A549 (cell line): Measurements from ENCODE around the gene USP32. TPM values are rescaled to one million over a fixed set of nuclear protein-coding genes. Genes with fewer than 3 reads are reported as not detected.
A peak's percentile ranks its signal among the peaks of the same experiment; 100 is the strongest.
"Not testable (repeated sequence)": the region's sequence is repeated elsewhere in the genome, so short reads cannot be mapped to it uniquely, and the experiment has no call there.

Experiments used
- ATAC-seq, 2 experiments: fragments of 200-7000 bp in 1 of 2; fragments of >200 bp in 1 of 2; cut with Nextera tagmentation in 1 of 2; cut with Tn5 transposase in 1 of 2; 3 replicates each; pipeline versions ENCODE4 v1.8.0 to v1.9.1; 2018 to 2020; ENCODE audit warnings: mild to moderate bottlenecking in 1 of 2, moderate library complexity in 1 of 2
- CTCF ChIA-PET: fragments of 300-600 bp; sonication (Branson Sonifier 250); formaldehyde crosslinking; extraction: SDS; loops from one replicate; lab custom pipeline; 2021; ENCODE audit warnings: antibody characterized with exemption, inconsistent platforms; lab: Yijun Ruan, JAX
- POLR2A ChIA-PET: fragments of 350-600 bp; formaldehyde crosslinking; extraction: SDS; loops from one replicate; lab custom pipeline; 2021; ENCODE audit warnings: antibody characterized with exemption, inconsistent platforms; lab: Yijun Ruan, JAX
- DNase-seq, 2 experiments: peaks; one replicate each; pipeline versions ENCODE4 v3.0.0 to v3.0.0-alpha.2; 2011 to 2016; ENCODE audit warnings: low read depth in 1 of 2, low spot score in 1 of 2
- FAIRE-seq: peaks from 2 replicates; lab custom pipeline; 2011; peaks lifted over from hg19 to GRCh38; lab: Jason Lieb, UNC
- H3K27ac ChIP-seq, 2 experiments: fragments of >200 bp; sonication (Bioruptor Twin); formaldehyde crosslinking; 3 replicates each; pipeline ENCODE4 v1.5.1; 2016 to 2017
- H3K4me1 ChIP-seq: fragments of >200 bp; sonication (Bioruptor Twin); formaldehyde crosslinking; 3 replicates; pipeline ENCODE4 v1.6.1; 2016
- H3K4me2 ChIP-seq: fragments of >200 bp; sonication (Bioruptor Twin); formaldehyde crosslinking; 3 replicates; pipeline ENCODE4 v1.6.1; 2016
- H3K4me3 ChIP-seq: fragments of >200 bp; sonication (Bioruptor Twin); formaldehyde crosslinking; 3 replicates; pipeline ENCODE4 v1.5.1; 2016
- H3K9me3 ChIP-seq: fragments of >200 bp; sonication (Bioruptor Twin); formaldehyde crosslinking; 3 replicates; pipeline ENCODE4 v1.6.1; 2016
- CBX8 ChIP-seq: fragments of 200-600 bp; sonication (generic); IDR thresholded peaks from 2 replicates; pipeline ENCODE4 v1.6.1; 2016
- CHD4 ChIP-seq: fragments of 200-600 bp; sonication (generic); IDR thresholded peaks from 2 replicates; pipeline ENCODE4 v1.6.1; 2016; ENCODE audit warnings: antibody characterized with exemption, mild to moderate bottlenecking, borderline replicate concordance
- FOXS1 ChIP-seq: fragments of 250-450 bp; sonication (Bioruptor Pico); IDR thresholded peaks from 2 replicates; pipeline ENCODE4 v1.5.0; 2020; ENCODE audit warnings: mild to moderate bottlenecking, moderate library complexity
- HDAC2 ChIP-seq: fragments of 200-600 bp; sonication (generic); IDR thresholded peaks from 2 replicates; pipeline ENCODE4 v1.6.1; 2016
- HOXA7 ChIP-seq: fragments of 250-450 bp; sonication (Bioruptor Pico); IDR thresholded peaks from 2 replicates; pipeline ENCODE4 v1.5.0; 2020; ENCODE audit warnings: mild to moderate bottlenecking, moderate library complexity
- KDM1A ChIP-seq: fragments of 200-600 bp; sonication (generic); IDR thresholded peaks from 2 replicates; pipeline ENCODE4 v1.6.1; 2016; ENCODE audit warnings: low read depth, mild to moderate bottlenecking
- MAFK ChIP-seq: fragments of 450-650 bp; IDR thresholded peaks from 2 replicates; pipeline ENCODE4 v1.6.1; 2014; ENCODE audit not compliant: partially characterized antibody
- MYC ChIP-seq: IDR thresholded peaks from 2 replicates; pipeline ENCODE4 v1.6.1; 2012; ENCODE audit warnings: mild to moderate bottlenecking, inconsistent platforms, low read length, improper control_type of control experiment, borderline replicate concordance
- RARB ChIP-seq: fragments of 250-450 bp; sonication (Bioruptor Pico); IDR thresholded peaks from 2 replicates; pipeline ENCODE4 v1.8.0; 2021; ENCODE audit warnings: mild to moderate bottlenecking, moderate library complexity
- RFX5 ChIP-seq: fragments of 450-650 bp; IDR thresholded peaks from 2 replicates; pipeline ENCODE4 v1.7.1; 2014; ENCODE audit warnings: antibody characterized with exemption, mild to moderate bottlenecking, moderate library complexity
- ZFP36 ChIP-seq: fragments of 450-650 bp; IDR thresholded peaks from 2 replicates; pipeline ENCODE4 v1.6.1; 2014; ENCODE audit warnings: borderline replicate concordance; ENCODE audit not compliant: partially characterized antibody
- WGBS: methylation state at CpG from one replicate; pipeline ENCODE4 v1.1.6; 2017; ENCODE audit errors: missing lambda C conversion rate; 5-methylcytosine and 5-hydroxymethylcytosine counted together
- polyA plus RNA-seq, 4 experiments: library from polyadenylated mRNA; depleted of rRNA in 3 of 4; stranded (reverse); fragments of >200 nt; fragmentation: RNase III in 1 of 4; extraction: RNeasy Plus Mini Kit Qiagen cat#74134 plus additional on column Dnase treatment in 1 of 4; gene quantifications; 2 replicates in 3 of 4; 3 replicates in 1 of 4; pipeline ENCODE4 v1.2.3, GENCODE V29; 2011 to 2017

USP32 gene
- polyA plus RNA-seq, 2 of the 4 experiments (the other 2 are of a cell fraction): 35.4 to 52.2 TPM

GRCh38 chr17:60208302-60208701 is 183.6 kb downstream of the USP32 start:
- H3K27ac ChIP-seq, H3K4me2 ChIP-seq, H3K9me3 ChIP-seq, H3K4me1 ChIP-seq, CTCF ChIA-PET, DNase-seq, ATAC-seq, POLR2A ChIA-PET, FAIRE-seq, H3K4me3 ChIP-seq: not testable (repeated sequence)
- TF ChIP-seq MAFK: peak; percentile 23
- 94% methylated on average over 1 of the region's 1 CpG for WGBS

GRCh38 chr17:60205782-60206181 is 186.2 kb downstream of the USP32 start:
- CTCF ChIA-PET, H3K4me1 ChIP-seq, H3K4me2 ChIP-seq, POLR2A ChIA-PET, H3K9me3 ChIP-seq, H3K27ac ChIP-seq, ATAC-seq, DNase-seq, H3K4me3 ChIP-seq, FAIRE-seq: not testable (repeated sequence)

GRCh38 chr17:60198630-60199029 is 193.3 kb downstream of the USP32 start:
- ChIA-PET POLR2A (interaction anchor here (1.4 kb wide), 1 partner anchor 193 kb away, joined by 3 read pairs; the partner anchor contains the start of gene USP32), CTCF (interaction anchor here (1.2 kb wide), 1 partner anchor 33 kb away, joined by 4 read pairs; no protein-coding TSS in a partner anchor)
- not testable (repeated sequence) for H3K9me3 ChIP-seq, H3K4me2 ChIP-seq, ATAC-seq, DNase-seq, H3K27ac ChIP-seq, H3K4me3 ChIP-seq, H3K4me1 ChIP-seq, FAIRE-seq
- WGBS: 91% methylated on average over 1 of the region's 1 CpG

- CTCF ChIA-PET: interaction anchor here (0.9 to 1.4 kb wide), 3 partner anchors 18 to 52 kb away, joined by 3 read pairs; no protein-coding TSS in a partner anchor
- ATAC-seq: not testable (repeated sequence)
- 95% methylated on average over 4 of the region's 4 CpGs for WGBS
Observed at GRCh38 chr17:60194141-60194540, 197.8 kb downstream of the USP32 start.

GRCh38 chr17:60193482-60193881 is 198.5 kb downstream of the USP32 start:
- ATAC-seq (no peak), DNase-seq (no peak), FAIRE-seq (no peak)
- ChIA-PET POLR2A (interaction anchor here (0.5 kb wide), 1 partner anchor 51 kb away, joined by 3 read pairs; no protein-coding TSS in a partner anchor), CTCF (interaction anchor here (0.7 to 0.9 kb wide), 2 partner anchors 51 to 54 kb away, joined by 3 read pairs; no protein-coding TSS in a partner anchor)
- no peak overlapping the region for H3K27ac ChIP-seq
- H3K4me3 ChIP-seq: no peak overlapping the region
- no peaks in the 10 kb centered on the region for H3K9me3 ChIP-seq
- H3K4me1 ChIP-seq: no peaks in the 10 kb centered on the region
- no peak for TF ChIP-seq HDAC2
- TF ChIP-seq RFX5: no peak
- no peak for TF ChIP-seq FOXS1 (CRISPR knock-in tag)
- no peak for TF ChIP-seq ZFP36
- no peak for TF ChIP-seq CHD4
- no peak for TF ChIP-seq HOXA7 (CRISPR knock-in tag)
- no peak for TF ChIP-seq KDM1A
- TF ChIP-seq MYC: no peak
- no peak for TF ChIP-seq RARB (CRISPR knock-in tag)
- no peak for TF ChIP-seq CBX8
- H3K4me2 ChIP-seq: no peak overlapping the region
- WGBS: 92% methylated on average over 2 of the region's 2 CpGs

More at GRCh38 chr17:60194141-60194540, 197.8 kb downstream of the USP32 start:
- POLR2A ChIA-PET, DNase-seq, H3K9me3 ChIP-seq, H3K4me1 ChIP-seq, H3K4me2 ChIP-seq, H3K4me3 ChIP-seq, FAIRE-seq, H3K27ac ChIP-seq: not testable (repeated sequence)

GRCh38 chr17:60193032-60193431 is 198.9 kb downstream of the USP32 start:
- H3K4me3 ChIP-seq, DNase-seq, H3K4me1 ChIP-seq, FAIRE-seq, ATAC-seq, H3K27ac ChIP-seq, H3K4me2 ChIP-seq, H3K9me3 ChIP-seq: not testable (repeated sequence)
- ChIA-PET POLR2A (interaction anchor here (0.5 kb wide), 1 partner anchor 51 kb away, joined by 3 read pairs; no protein-coding TSS in a partner anchor), CTCF (interaction anchor here (0.9 to 1.4 kb wide), 2 partner anchors 38 to 51 kb away, joined by 3 to 4 read pairs; no protein-coding TSS in a partner anchor)
- 89% methylated on average over 3 of the region's 3 CpGs for WGBS

- H3K4me2 ChIP-seq, H3K27ac ChIP-seq, H3K9me3 ChIP-seq, POLR2A ChIA-PET, H3K4me3 ChIP-seq, DNase-seq, FAIRE-seq, ATAC-seq, CTCF ChIA-PET: not testable (repeated sequence)
- peaks cover 18% of the 10 kb centered on the region for H3K4me1 ChIP-seq
- WGBS: 94% methylated on average over 4 of the region's 4 CpGs
Observed at GRCh38 chr17:60190032-60190431, 201.9 kb downstream of the USP32 start.
